GM21367 (cell line): ENCODE measurements around the gene COQ5.
"Not testable (repeated sequence)": the region's sequence is repeated elsewhere in the genome, so short reads cannot be mapped to it uniquely, and the experiment has no call there.

Experiments
- ATAC-seq: cut with Tn5 transposase; IDR thresholded peaks from one replicate; pipeline ENCODE4 v1.9.1; 2021; ENCODE audit not compliant: unreplicated experiment

Gene COQ5

GRCh38 chr12:120528861-120529525 lies at the start of gene COQ5:
Gene COQ5, minus strand, starts transcription at chr12:120529158. Its CDS starts 17 bp downstream, at chr12:120529141.
- peak; percentile 74 for ATAC-seq

GRCh38 chr12:120574106-120574505 lies 45.1 kb upstream of the COQ5 start:
- no peak for ATAC-seq

GRCh38 chr12:120573560-120573959 lies 44.6 kb upstream of the COQ5 start:
- ATAC-seq = no peak

GRCh38 chr12:120571299-120571698 lies 42.3 kb upstream of the COQ5 start:
- no peak for ATAC-seq

GRCh38 chr12:120563495-120563894 lies 34.5 kb upstream of the COQ5 start:
- no peak for ATAC-seq

- no peak for ATAC-seq
Measured at GRCh38 chr12:120562906-120563305, 33.9 kb upstream of the COQ5 start.

GRCh38 chr12:120557589-120557988 lies 28.6 kb upstream of the COQ5 start:
- ATAC-seq = no peak

- no peak for ATAC-seq
Measured at GRCh38 chr12:120554678-120555077, 25.7 kb upstream of the COQ5 start.

- ATAC-seq = no peak
Measured at GRCh38 chr12:120546050-120546386, 17.1 kb upstream of the COQ5 start.

- no peak for ATAC-seq
Measured at GRCh38 chr12:120544691-120545090, 15.7 kb upstream of the COQ5 start.

- ATAC-seq = no peak
Measured at GRCh38 chr12:120542166-120542565, 13.2 kb upstream of the COQ5 start.

- ATAC-seq = no peak
Measured at GRCh38 chr12:120540445-120540844, 11.5 kb upstream of the COQ5 start.

GRCh38 chr12:120539303-120539702 lies 10.3 kb upstream of the COQ5 start:
- ATAC-seq = no peak

GRCh38 chr12:120538281-120539156 lies 9.6 kb upstream of the COQ5 start:
- no peak for ATAC-seq

- no peak for ATAC-seq
Measured at GRCh38 chr12:120537856-120538220, 8.9 kb upstream of the COQ5 start.

GRCh38 chr12:120536064-120536791 lies 7.3 kb upstream of the COQ5 start:
- ATAC-seq = no peak

- peak; percentile 28 for ATAC-seq
Measured at GRCh38 chr12:120534703-120535655, 6.0 kb upstream of the COQ5 start.

GRCh38 chr12:120534203-120534702 lies 5.3 kb upstream of the COQ5 start, which contains the start of gene RNF10:
Gene RNF10, plus strand, starts transcription at chr12:120534356. Its CDS starts 456 bp downstream, at chr12:120534812.
- ATAC-seq = peak; percentile 60

GRCh38 chr12:120532701-120533238 lies 3.8 kb upstream of the COQ5 start:
- no peak for ATAC-seq

GRCh38 chr12:120530418-120530761 lies 1.4 kb upstream of the COQ5 start:
- ATAC-seq = not testable (repeated sequence)
